DMS53 treated with DMSO at 0.1 percent for 48 hours (cell line): ENCODE data around the gene ASB13.

Experiments used
- DNase-seq: peaks from one replicate; lab custom pipeline; 2025; ENCODE audit not compliant: unreplicated experiment; lab: John Stamatoyannopoulos, UW

The ASB13 gene

GRCh38 chr10:5648494-5649457, 17.6 kb downstream of the ASB13 start:
- DNase-seq, result no peak

GRCh38 chr10:5647507-5648240, 18.7 kb downstream of the ASB13 start:
- DNase-seq, result no peak

GRCh38 chr10:5645944-5646617, 20.3 kb downstream of the ASB13 start:
- no peak for DNase-seq

GRCh38 chr10:5645375-5645774, 21.0 kb downstream of the ASB13 start:
- no peak for DNase-seq

GRCh38 chr10:5644930-5645329, 21.5 kb downstream of the ASB13 start:
- DNase-seq, result no peak

- DNase-seq, result no peak
Measured at GRCh38 chr10:5643346-5644067, 22.9 kb downstream of the ASB13 start.

- no peak for DNase-seq
Measured at GRCh38 chr10:5641501-5641900, 24.9 kb downstream of the ASB13 start.

- DNase-seq, result no peak
Measured at GRCh38 chr10:5640501-5640900, 25.9 kb downstream of the ASB13 start.

GRCh38 chr10:5640036-5640435, 26.4 kb downstream of the ASB13 start:
- DNase-seq, result no peak

- no peak for DNase-seq
Measured at GRCh38 chr10:5639066-5639465, 27.3 kb downstream of the ASB13 start.

GRCh38 chr10:5638494-5638893, 27.9 kb downstream of the ASB13 start:
- DNase-seq, result no peak

GRCh38 chr10:5634918-5635317, 31.5 kb downstream of the ASB13 start:
- DNase-seq, result peak; percentile 78

- DNase-seq, result no peak
Measured at GRCh38 chr10:5633166-5633749, 33.1 kb downstream of the ASB13 start.

- peak; percentile 94 for DNase-seq
Measured at GRCh38 chr10:5632446-5632845, 33.9 kb downstream of the ASB13 start.

GRCh38 chr10:5631936-5632335, 34.5 kb downstream of the ASB13 start:
- DNase-seq, result peak; percentile 63

GRCh38 chr10:5630112-5630436, 36.3 kb downstream of the ASB13 start:
- no peak for DNase-seq

- DNase-seq, result peak; percentile 95
Measured at GRCh38 chr10:5629303-5630111, 36.9 kb downstream of the ASB13 start.

GRCh38 chr10:5628451-5629302, 37.7 kb downstream of the ASB13 start:
- DNase-seq, result no peak

GRCh38 chr10:5627486-5628044, 38.8 kb downstream of the ASB13 start:
- DNase-seq, result no peak
